Measurements from ENCODE around the gene ELMOD3.

DNA sequence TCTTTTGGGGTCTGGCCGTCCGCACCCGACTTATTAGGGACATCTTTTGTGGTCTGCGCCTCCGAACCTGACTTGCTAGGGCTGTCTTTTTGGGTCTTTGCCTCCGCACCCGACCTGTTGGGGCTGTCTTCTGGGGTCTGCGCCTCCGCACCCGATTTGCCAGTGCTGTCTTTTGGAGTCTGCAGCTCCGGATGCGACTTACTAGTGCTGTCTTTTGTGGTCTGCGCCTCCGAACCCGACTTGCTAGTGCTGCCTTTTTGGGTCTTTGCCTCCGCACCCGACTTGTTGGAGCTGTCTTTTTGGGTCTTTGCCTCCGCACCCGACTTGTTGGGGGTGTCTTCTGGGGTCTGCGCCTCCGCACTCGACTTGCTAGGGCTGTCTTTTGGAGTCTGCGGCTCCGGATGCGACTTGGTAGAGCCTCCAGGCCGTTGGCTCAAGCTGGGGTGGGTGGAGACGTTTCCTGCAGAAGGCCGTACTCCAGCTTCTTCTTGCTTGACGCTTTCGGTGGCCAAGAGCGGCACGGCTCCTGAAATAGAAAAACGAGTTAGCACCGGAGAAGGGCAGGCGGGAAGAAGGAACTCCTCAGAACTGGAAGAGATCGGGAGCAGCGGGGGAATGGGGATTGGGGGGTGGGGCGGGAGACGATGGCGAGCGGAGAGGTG, 27.3 kb upstream of the ELMOD3 start:
- TF ChIP-seq, protein P1, sequence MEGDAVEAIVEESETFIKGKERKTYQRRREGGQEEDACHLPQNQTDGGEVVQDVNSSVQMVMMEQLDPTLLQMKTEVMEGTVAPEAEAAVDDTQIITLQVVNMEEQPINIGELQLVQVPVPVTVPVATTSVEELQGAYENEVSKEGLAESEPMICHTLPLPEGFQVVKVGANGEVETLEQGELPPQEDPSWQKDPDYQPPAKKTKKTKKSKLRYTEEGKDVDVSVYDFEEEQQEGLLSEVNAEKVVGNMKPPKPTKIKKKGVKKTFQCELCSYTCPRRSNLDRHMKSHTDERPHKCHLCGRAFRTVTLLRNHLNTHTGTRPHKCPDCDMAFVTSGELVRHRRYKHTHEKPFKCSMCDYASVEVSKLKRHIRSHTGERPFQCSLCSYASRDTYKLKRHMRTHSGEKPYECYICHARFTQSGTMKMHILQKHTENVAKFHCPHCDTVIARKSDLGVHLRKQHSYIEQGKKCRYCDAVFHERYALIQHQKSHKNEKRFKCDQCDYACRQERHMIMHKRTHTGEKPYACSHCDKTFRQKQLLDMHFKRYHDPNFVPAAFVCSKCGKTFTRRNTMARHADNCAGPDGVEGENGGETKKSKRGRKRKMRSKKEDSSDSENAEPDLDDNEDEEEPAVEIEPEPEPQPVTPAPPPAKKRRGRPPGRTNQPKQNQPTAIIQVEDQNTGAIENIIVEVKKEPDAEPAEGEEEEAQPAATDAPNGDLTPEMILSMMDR (tag by site-specific recombination; IDR thresholded peaks at IDR 0.05) = no peak
- no peak for TF ChIP-seq ZNF23 (tag by site-specific recombination; IDR thresholded peaks at IDR 0.05; ENCODE audit: borderline replicate concordance)
- TF ChIP-seq, protein P2, sequence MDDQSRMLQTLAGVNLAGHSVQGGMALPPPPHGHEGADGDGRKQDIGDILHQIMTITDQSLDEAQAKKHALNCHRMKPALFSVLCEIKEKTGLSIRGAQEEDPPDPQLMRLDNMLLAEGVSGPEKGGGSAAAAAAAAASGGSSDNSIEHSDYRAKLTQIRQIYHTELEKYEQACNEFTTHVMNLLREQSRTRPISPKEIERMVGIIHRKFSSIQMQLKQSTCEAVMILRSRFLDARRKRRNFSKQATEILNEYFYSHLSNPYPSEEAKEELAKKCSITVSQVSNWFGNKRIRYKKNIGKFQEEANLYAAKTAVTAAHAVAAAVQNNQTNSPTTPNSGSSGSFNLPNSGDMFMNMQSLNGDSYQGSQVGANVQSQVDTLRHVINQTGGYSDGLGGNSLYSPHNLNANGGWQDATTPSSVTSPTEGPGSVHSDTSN (CRISPR knock-in tag; IDR thresholded peaks at IDR 0.05) = no peak

Measured in HEK293 (cell line).